ENCODE results near the gene KRTAP3-3.

The KRTAP3-3 gene

DNA sequence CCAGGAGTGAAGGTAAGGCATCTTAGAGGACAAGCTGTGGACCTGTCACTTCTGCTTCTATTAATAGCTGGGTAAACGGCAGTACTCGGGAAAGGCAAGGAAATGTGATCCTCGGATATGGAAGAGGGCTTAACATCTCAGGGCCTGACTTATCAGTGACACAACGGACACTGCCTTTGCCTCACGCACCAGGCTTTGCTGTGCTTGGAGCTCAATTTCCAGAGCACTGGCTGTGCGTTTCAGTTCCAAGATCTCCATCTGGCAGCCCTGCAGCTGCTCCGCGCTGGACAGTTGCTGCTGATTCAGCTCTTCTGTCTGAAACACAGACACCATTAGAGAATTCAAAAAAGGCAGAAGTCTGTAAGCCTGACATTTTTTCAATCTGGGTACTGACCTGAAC, 13.4 kb downstream of the KRTAP3-3 start:
- DNase-seq (ENCODE audit: extremely low spot score) = no peak
- TF ChIP-seq, protein P1, sequence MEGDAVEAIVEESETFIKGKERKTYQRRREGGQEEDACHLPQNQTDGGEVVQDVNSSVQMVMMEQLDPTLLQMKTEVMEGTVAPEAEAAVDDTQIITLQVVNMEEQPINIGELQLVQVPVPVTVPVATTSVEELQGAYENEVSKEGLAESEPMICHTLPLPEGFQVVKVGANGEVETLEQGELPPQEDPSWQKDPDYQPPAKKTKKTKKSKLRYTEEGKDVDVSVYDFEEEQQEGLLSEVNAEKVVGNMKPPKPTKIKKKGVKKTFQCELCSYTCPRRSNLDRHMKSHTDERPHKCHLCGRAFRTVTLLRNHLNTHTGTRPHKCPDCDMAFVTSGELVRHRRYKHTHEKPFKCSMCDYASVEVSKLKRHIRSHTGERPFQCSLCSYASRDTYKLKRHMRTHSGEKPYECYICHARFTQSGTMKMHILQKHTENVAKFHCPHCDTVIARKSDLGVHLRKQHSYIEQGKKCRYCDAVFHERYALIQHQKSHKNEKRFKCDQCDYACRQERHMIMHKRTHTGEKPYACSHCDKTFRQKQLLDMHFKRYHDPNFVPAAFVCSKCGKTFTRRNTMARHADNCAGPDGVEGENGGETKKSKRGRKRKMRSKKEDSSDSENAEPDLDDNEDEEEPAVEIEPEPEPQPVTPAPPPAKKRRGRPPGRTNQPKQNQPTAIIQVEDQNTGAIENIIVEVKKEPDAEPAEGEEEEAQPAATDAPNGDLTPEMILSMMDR (IDR thresholded peaks at IDR 0.05; ENCODE audit: control extremely low read depth, extremely low read depth, low read depth, missing control alignments) = no peak
- CTCF ChIA-PET = interaction anchor here (1.7 kb wide), 1 partner anchor 8 kb away, joined by 4 read pairs; no protein-coding TSS in a partner anchor
- POLR2A ChIA-PET = no interaction called here

DNA sequence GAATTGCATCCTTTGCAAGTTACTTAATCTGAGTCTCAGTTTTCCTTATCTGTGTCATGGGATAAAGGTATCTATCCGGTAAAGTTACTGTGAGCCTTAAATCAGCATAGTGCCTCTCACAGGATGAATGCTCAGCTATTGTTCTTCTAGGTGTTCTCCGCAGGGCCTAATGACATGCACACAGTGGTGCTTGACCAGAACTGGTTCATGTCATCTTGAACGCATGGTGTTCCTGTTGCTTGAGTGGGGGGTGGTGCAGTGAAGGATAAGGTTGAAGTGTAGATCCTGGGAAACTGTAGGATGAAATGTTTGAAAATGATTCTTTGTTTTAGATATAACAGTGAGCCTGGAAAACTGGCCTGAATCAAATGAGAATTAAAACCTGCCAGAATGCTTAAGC, 13.8 kb downstream of the KRTAP3-3 start:
- ChIA-PET POLR2A (no interaction called here), CTCF (interaction anchor here (1.7 kb wide), 1 partner anchor 9 kb away, joined by 4 read pairs; no protein-coding TSS in a partner anchor)
- TF ChIP-seq, protein P1 (IDR thresholded peaks at IDR 0.05; ENCODE audit: control extremely low read depth, extremely low read depth, low read depth, missing control alignments) = no peak
- no peak for DNase-seq (ENCODE audit: extremely low spot score)

DNA sequence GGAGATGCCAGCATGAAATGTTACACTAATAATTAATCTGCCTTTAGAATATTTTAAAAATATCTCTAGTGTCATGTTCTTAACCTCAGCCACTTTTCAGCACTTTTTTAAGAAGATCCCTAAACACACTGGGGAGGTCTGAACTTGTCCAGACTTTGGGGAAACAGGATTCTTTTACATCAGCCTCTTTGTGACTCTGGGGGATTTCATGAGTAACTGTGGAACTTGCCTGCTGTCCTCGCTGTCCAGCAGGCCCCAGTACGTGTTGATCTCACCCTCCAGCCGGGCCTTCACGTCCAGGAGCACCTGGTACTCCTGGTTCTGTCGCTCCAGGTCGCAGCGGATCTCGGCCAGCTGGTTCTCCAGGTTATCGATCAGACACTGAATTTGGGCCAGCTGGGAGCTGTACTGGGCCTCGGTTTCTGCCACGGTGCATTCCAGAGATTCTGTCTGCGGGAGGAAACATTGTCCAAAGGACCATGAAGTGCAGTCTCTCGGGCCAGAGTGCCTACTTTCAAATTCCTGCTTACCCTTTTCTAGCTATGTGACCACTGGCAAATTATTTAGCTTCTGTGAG, 15.3 kb downstream of the KRTAP3-3 start:
- ChIA-PET POLR2A (no interaction called here), CTCF (interaction anchor here (1.7 kb wide), 1 partner anchor 10 kb away, joined by 4 read pairs; no protein-coding TSS in a partner anchor)
- TF ChIP-seq, protein P1 (IDR thresholded peaks at IDR 0.05; ENCODE audit: control extremely low read depth, extremely low read depth, low read depth, missing control alignments) = no peak
- no peak for DNase-seq (ENCODE audit: extremely low spot score)

DNA sequence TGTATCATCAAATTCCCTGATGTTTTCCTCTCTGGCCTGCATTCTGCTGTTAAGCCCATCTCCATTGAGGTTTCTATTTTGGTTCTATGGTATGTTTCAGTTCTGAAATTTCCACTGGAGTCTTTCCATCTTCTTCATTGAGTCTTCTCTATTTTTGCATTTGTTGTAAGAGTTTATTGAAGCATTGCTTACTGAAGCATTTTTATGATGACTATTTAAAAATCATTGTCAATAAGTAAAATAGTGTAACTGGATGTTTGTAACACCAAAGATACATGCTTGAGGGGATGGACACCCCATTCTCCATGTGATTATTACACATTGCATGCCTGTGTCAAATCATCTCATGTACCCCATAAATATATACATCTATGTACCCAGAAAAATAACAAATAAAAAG, 18.4 kb downstream of the KRTAP3-3 start:
- POLR2A ChIA-PET = no interaction called here
- TF ChIP-seq, protein P1 (IDR thresholded peaks at IDR 0.05; ENCODE audit: control extremely low read depth, extremely low read depth, low read depth, missing control alignments) = no peak
- no peak for DNase-seq (ENCODE audit: extremely low spot score)
- CTCF ChIA-PET = no interaction called here

- DNase-seq (ENCODE audit: extremely low spot score) = no peak
- TF ChIP-seq, protein P1 (IDR thresholded peaks at IDR 0.05; ENCODE audit: control extremely low read depth, extremely low read depth, low read depth, missing control alignments) = no peak
- ChIA-PET CTCF (no interaction called here), POLR2A (no interaction called here)
Observed at GRCh38 chr17:40974366-40974765, 19.6 kb downstream of the KRTAP3-3 start.

DNA sequence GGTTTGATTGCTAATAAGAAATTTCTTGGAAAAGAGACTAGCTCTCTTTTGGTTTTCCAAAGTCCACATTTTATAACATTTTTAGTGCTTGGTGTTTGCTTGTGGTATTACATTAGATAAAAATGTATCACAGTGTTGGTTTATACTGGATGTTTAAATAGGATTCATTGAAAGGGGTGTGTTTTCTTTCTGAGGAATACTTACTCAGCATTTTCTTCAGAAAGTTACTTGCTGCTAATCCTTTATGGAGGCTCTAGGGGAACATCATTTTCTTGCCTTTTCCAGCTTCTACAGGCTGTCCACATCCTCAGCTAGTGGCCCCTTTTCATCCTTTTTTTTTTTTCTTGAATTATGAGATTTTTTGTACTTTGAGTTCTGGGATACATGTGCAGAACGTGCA, 26.4 kb downstream of the KRTAP3-3 start:
- ChIA-PET CTCF (no interaction called here), POLR2A (no interaction called here)
- no peak for DNase-seq (ENCODE audit: extremely low spot score)
- TF ChIP-seq, protein P1 (IDR thresholded peaks at IDR 0.05; ENCODE audit: control extremely low read depth, extremely low read depth, low read depth, missing control alignments) = no peak

Data from GM10248 (cell line).